ENCODE data around the gene GON7.
A peak's percentile ranks its signal among the peaks of the same experiment; 100 is the strongest.
"Not testable (repeated sequence)": the region's sequence is repeated elsewhere in the genome, so short reads cannot be mapped to it uniquely, and the experiment has no call there.

The GON7 gene

GRCh38 chr14:93195316-93195999 is 11.4 kb downstream of the GON7 start:
- DNase-seq: no peak

DNA sequence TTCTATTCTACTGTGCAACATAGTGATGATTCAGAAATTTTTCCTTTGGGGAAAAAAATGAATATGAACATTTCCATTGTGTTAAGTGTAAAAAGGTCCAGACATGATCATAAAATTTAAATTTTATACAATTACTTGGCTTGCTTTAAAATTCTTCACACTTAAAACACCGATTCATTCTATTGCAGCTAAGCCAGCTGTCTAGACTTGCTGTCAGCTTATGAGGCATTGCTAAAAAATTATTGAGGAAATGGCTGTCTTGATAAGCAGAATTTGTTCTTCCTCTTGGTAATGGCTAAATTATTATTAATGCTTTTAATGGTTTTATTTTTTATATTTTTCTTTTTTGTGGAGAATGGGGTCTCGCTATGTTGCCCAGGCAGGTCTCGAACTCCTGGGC is 19.9 kb downstream of the GON7 start:
- DNase-seq: no peak

DNA sequence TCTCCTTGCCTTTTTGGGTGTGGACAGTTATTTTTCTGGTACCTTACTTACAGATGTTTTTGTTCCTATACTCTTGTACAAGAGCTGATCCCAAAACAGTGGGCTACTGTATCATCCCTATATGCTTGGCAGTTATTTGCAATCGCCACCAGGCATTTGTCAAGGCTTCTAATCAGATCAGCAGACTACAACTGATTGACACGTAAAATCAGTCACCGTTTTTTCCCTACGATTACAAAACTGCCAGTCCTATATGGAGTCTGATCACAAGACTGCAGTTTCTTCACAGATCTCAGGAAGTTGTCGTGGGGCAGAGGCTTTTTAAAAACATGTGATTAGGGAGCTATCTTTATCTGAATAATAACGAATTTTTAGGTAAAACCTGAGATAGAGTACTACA is 20.4 kb downstream of the GON7 start:
- no peak for DNase-seq

GRCh38 chr14:93185349-93185720 is 21.5 kb downstream of the GON7 start:
- DNase-seq: no peak

GRCh38 chr14:93184391-93185348 is 22.2 kb downstream of the GON7 start, which contains the start of the genes LYSET and MOAP1:
Gene LYSET, plus strand, starts transcription at chr14:93185317. Its CDS starts 89 bp downstream, at chr14:93185406.
Gene MOAP1, minus strand, starts transcription at chr14:93184897. Its CDS starts 655 bp downstream, at chr14:93184242.
- peak; percentile 79 for DNase-seq

GRCh38 chr14:93183596-93184317 is 23.1 kb downstream of the GON7 start:
- DNase-seq: no peak

GRCh38 chr14:93175492-93175891 is 31.4 kb downstream of the GON7 start:
- no peak for DNase-seq

DNA sequence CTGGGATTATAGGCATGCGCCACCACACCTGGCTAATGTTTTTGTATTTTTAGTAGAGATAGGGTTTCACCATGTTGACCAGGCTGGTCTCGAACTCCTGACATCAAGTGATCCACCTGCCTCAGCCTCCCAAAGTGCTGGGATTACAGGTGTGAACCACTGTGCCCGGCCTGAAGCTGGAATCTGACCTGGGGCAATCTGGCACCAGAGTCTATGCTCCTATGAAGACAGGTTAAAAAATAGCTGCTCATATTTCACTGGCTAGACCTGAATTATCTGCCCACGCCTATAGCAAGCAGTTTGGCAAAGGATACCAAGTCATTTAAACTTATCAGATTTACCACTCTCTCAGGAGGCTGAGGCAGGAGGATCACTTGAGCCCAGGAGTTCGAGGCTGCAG is 32.1 kb downstream of the GON7 start:
- DNase-seq: not testable (repeated sequence)

DNA sequence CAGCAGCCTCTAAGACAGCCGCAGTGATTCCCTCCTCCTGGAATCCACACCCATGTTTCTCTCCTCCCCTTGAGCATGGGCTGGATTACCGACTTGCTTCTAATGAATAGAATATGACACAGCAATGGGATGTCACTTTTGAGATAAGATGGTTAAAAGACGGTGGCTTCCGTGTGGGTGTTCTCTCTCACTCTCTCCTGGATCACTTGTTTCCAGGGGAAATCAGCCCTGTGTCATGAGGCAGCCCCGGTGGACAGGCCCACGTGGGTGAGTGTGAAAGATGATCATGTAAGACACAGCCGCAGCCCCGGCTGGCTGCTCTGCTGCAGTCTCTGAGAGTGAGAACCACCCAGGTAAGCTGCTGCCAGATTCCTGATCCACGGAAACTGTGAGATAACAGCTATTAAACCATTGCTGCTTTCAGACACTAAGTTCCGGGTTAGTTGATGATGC is 32.9 kb downstream of the GON7 start:
- no peak for DNase-seq

DNA sequence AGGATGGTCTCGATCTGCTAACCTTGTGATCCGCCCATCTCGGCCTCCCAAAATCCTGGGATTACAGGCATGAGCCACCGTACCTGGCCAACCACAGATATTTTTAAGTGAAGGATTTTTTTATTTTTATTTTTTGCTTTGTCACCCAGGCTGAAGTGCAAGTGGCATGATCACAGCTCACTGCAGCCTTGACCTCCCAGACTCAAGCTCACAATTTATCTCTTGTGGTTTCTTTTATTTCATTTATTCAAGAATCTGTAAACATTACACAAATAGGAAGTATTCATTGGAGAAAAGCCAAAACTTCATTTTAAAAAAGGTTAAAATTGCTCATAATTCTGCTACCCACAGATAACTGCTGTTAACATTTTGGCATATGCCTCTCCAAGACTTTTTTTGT is 35.5 kb downstream of the GON7 start:
- DNase-seq: no peak

DNA sequence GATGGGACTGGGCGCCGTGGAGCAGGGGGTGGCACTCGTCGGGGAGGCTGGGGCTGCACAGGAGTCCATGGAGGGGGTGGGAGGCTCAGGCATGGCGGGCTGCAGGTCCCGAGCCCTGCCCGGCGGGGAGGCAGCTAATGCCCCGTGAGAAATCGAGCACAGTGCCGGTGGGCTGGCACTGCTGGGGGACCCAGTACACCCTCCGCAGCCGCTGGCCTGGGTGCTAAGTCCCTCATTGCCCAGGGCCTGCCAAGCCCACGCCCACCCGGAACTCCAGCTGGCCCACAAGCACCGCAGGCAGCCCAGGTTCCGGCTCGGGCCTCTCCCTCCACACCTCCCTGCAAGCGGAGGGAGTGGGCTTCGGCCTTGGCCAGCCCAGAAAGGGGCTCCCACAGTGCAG is 36.7 kb downstream of the GON7 start:
- not testable (repeated sequence) for DNase-seq

DNA sequence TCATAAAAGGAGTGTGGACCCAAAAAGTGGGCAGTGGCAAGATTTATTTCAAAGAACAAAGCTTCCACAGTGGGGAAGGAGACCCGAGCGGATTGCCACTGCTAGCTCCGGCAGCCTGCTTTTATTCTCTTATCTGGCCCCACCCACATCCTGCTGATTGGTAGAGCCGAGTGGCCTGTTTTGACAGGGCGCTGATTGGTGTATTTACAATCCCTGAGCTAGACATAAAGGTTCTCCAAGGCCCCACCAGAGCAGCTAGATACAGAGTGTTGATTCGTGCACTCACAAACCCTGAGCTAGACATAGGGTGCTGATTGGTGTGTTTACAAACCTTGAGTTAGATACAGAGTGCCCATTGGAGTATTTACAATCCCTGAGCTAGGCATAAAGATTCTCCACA is 37.2 kb downstream of the GON7 start:
- DNase-seq: not testable (repeated sequence)

DNA sequence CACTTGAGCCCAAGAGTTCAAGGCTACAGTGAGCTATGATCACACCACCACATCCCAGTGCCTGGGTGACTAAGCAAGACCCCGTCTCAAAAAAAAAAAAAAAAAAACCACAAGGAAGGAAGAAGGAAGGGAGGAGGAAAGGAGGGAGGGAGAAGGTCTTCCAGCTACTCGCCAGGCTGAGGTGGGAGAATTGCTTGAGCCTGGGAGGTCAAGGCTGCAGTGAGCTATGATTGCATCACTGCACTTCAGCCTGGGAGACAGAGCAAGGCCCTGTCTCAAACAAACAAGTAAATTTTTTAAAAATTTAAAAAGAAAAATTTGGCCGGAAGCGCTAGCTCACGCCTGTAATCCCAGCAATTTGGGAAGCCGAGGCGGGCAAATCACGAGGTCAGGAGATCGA is 38.3 kb downstream of the GON7 start:
- DNase-seq: not testable (repeated sequence)

GRCh38 chr14:93165271-93166265 is 41.3 kb downstream of the GON7 start:
- not testable (repeated sequence) for DNase-seq

DNA sequence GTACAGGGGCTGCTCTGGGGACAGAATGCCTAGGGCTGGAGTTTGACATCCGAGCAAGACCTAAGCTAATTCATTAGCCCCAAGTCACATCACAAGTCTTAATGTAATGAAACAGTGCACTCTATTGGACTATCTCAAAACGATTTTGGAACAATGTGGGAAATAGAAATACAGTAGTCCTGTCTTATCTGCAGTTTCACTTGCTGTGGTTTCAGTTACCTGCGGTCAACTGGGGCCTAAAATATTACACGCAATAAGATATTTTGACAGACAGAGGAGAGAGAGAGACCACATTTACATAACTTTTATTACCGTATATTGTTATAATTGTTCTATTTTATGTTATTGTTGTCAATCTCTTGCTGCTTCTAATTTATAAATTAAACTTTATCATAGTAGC is 43.3 kb downstream of the GON7 start:
- DNase-seq: peak; percentile 6

DNA sequence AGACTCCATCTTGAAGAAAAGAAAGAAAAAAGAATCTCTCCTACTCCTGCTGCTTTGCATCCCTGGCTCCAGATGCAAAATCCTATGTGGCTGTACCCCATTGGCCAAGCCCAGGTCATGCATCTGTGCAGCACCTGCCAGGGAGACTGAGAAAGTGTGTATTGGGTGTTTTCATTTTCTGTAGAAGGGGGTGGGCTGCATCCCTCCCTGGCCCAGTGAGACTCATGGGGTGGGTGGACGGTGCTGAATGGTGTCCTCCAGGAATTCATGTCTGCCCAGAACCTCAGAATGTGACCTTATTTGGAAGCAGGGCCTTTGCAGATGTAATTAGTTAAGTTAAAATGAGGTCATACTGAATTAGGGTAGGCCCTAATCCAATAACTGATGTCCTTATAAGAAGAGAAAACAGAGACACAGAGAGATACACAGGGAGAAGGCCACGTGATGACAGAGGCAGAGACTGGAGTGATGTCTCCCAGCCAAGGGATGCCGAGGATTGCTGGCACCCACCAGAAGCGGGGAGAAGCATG is 45.4 kb downstream of the GON7 start:
- DNase-seq: no peak

DNA sequence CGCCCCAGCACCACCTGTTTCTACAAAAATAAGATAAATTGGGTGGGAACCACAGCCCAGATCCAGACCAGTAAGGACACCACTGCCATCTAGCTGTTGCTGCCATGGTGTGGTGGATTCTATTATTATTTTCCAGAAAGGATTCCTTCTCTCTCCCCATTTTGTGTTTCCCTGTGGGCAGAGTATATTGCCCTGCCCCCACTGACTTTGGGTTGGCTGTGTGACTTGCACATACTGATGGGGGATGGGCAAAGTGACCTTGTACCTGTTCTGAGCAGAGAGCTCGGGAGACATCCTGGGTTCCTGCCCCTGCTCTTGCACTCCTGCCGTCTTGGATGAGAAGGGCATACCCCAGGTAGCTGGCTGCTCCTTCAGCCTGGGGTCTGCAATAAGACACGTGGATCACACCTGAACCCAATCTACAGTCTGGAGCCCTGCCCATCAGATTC is 46.5 kb downstream of the GON7 start:
- peak; percentile 57 for DNase-seq

DNA sequence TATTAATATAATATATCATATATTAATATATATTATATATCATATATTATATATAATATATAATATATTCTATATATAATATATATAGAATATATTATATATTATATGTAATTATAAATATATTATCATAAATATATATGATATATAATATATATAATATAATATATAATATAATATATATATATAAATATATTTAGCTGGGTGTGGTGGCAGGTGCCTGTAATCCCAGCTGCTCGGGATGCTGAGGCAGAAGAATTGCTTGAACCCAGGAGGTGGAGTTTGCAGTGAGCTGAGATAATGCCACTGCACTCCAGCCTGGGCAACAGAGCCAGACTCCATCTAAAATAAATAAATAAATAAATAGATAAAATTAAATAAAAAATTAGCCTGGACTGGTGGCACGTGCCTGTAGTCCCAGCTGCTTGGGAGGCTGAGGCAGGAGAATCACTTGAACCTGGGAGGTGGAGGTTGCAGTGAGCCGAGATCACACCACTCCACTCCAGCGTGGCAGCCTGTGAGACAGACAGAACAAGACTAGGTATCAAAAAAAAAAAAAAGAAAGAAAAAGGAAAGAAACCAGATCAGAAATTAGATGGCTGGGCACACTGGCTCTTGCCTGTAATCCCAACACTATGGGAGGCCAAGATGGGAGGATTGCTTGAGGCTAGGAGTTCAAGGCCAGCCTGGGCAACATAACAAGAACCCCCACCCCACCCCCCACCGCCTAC is 47.1 kb downstream of the GON7 start:
- not testable (repeated sequence) for DNase-seq

DNA sequence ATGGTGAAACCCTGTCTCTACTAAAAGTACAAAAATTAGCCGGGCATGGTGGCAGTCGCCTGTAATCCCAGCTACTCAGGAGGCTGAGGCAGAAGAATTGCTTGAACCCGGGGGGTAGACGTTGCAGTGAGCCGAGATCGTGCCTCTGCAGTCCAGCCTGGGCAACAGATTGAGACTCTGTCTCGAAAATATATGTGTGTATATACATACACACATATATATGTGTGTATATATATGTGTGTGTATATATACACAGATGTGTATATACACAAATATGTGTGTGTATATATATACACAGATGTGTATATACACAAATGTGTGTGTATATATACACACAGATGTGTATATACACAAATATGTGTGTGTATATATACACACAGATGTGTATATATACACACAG is 48.5 kb downstream of the GON7 start:
- not testable (repeated sequence) for DNase-seq

DNA sequence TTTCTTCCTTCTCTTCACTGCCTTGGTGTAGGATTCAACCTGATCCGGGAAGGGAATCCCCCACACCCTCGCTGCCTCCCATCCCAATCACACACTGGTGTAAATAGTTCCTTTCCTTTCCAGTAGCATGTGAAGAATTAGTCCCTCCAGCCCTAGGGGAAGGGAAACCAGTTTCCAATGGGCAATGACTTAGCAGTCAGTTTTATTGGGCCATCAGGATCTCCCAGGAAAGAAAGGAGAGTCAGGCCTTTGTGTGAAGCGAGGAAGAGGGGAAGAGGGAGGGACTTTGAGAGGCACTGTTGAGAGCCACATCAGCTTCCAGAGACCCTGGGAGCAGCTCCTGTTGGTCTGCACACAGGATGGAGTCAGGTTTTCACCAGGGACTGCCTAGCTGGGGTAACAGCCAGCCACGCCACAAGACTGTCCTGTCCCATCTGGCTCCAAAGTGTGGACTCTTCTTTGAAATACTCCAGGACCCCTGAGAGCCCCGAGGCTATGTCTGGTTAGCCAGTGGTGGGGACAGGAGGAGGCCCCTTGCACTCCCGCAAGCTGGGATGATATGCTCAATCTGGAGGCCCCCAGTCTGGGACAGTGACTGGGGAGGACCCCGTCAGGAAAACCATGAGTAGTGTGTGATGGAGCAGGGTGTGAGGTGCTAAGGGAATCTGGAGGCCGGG is 50.0 kb downstream of the GON7 start:
- no peak for DNase-seq

Measured in NCI-H1694 treated with DMSO at 0.1 percent for 48 hours (cell line).